WTC11 (cell line): ENCODE results near the gene MAP3K14. TPM values are rescaled to one million over a fixed set of nuclear protein-coding genes. Genes with fewer than 3 reads are reported as not detected.

Experiments
- ATAC-seq: fragments of 200-7000 bp; cut with Tn5 transposase; 2 replicates; pipeline ENCODE4 v1.10.0; 2021; ENCODE audit warnings: mild to moderate bottlenecking, moderate library complexity
- CTCF ChIA-PET: fragments of 300-600 bp; sonication (Branson Sonifier 250); formaldehyde crosslinking; loops from one replicate; lab custom pipeline; 2021; ENCODE audit warnings: antibody characterized with exemption; lab: Charles Lee
- POLR2A ChIA-PET: fragments of 350-600 bp; sonication (Branson Sonifier 250); formaldehyde crosslinking; loops from one replicate; lab custom pipeline; 2021; ENCODE audit warnings: antibody characterized with exemption; lab: Charles Lee
- DNase-seq: peaks from one replicate; pipeline ENCODE4 v3.0.0; 2021; ENCODE audit warnings: low spot score
- H3K27ac Mint-ChIP-seq: 2 replicates; pipeline ENCODE4 v1.8.0; 2021; ENCODE audit warnings: mixed read lengths
- H3K27me3 Mint-ChIP-seq: 2 replicates; pipeline ENCODE4 v1.8.0; 2021; ENCODE audit warnings: low read depth, mild to moderate bottlenecking, moderate library complexity, mixed read lengths
- H3K36me3 Mint-ChIP-seq: 2 replicates; pipeline ENCODE4 v1.8.0; 2021; ENCODE audit warnings: mixed read lengths
- H3K4me1 Mint-ChIP-seq: 2 replicates; pipeline ENCODE4 v1.8.0; 2022; ENCODE audit warnings: mixed read lengths
- H3K4me3 Mint-ChIP-seq: 2 replicates; pipeline ENCODE4 v1.8.0; 2021; ENCODE audit warnings: mild to moderate bottlenecking, moderate library complexity, mixed read lengths
- H3K9me3 Mint-ChIP-seq: 2 replicates; pipeline ENCODE4 v1.8.0; 2021; ENCODE audit warnings: mixed read lengths
- EMX1 ChIP-seq: fragments of 250-450 bp; sonication (Bioruptor Pico); IDR thresholded peaks from 2 replicates; pipeline ENCODE4 v1.8.0; 2021; ENCODE audit warnings: mild to moderate bottlenecking
- ESRRA ChIP-seq: sonication (generic); formaldehyde crosslinking; IDR thresholded peaks from 2 replicates; pipeline ENCODE4 v1.8.1; 2022; ENCODE audit warnings: mild to moderate bottlenecking, missing genetic modification reagents, borderline replicate concordance
- FOXK1 ChIP-seq: sonication (generic); formaldehyde crosslinking; IDR thresholded peaks from 2 replicates; pipeline ENCODE4 v1.8.0; 2022; ENCODE audit warnings: mild to moderate bottlenecking, moderate library complexity, missing genetic modification reagents
- GTF2I ChIP-seq: fragments of 250-450 bp; sonication (Bioruptor Pico); conservative IDR thresholded peaks from 2 replicates; pipeline ENCODE4 v1.4.0; 2021; ENCODE audit warnings: mild to moderate bottlenecking
- KAT7 ChIP-seq: sonication (generic); formaldehyde crosslinking; IDR thresholded peaks from 2 replicates; pipeline ENCODE4 v1.8.1; 2023; ENCODE audit warnings: missing genetic modification reagents, mild to moderate bottlenecking, borderline replicate concordance
- MYBL2 ChIP-seq: sonication (generic); formaldehyde crosslinking; IDR thresholded peaks from 2 replicates; pipeline ENCODE4 v1.8.1; 2023; ENCODE audit warnings: mild to moderate bottlenecking, moderate library complexity, missing genetic modification reagents
- NR3C1 ChIP-seq: sonication (generic); formaldehyde crosslinking; conservative IDR thresholded peaks from 2 replicates; pipeline ENCODE4 v1.8.1; 2023; ENCODE audit warnings: low read depth, mild to moderate bottlenecking, missing genetic modification reagents
- PRRX2 ChIP-seq: fragments of 250-450 bp; sonication (Bioruptor Pico); IDR thresholded peaks from 2 replicates; pipeline ENCODE4 v1.8.0; 2021; ENCODE audit warnings: mild to moderate bottlenecking
- RELA ChIP-seq: sonication (generic); formaldehyde crosslinking; IDR thresholded peaks from 2 replicates; pipeline ENCODE4 v1.8.1; 2022; ENCODE audit warnings: missing genetic modification reagents, mild to moderate bottlenecking, borderline replicate concordance
- SMAD4 ChIP-seq: sonication (generic); formaldehyde crosslinking; IDR thresholded peaks from 2 replicates; pipeline ENCODE4 v1.8.0; 2022; ENCODE audit warnings: mild to moderate bottlenecking, missing genetic modification reagents
- SOX15 ChIP-seq: fragments of 250-450 bp; sonication (Bioruptor Pico); IDR thresholded peaks from 2 replicates; pipeline ENCODE4 v1.9.0; 2021; ENCODE audit warnings: mild to moderate bottlenecking
- TEAD4 ChIP-seq: sonication (generic); formaldehyde crosslinking; IDR thresholded peaks from 2 replicates; pipeline ENCODE4 v1.8.0; 2022; ENCODE audit warnings: mild to moderate bottlenecking, missing genetic modification reagents
- ZBTB21 ChIP-seq: sonication (generic); formaldehyde crosslinking; IDR thresholded peaks from 2 replicates; pipeline ENCODE4 v1.8.1; 2023; ENCODE audit warnings: mild to moderate bottlenecking, missing genetic modification reagents, borderline replicate concordance
- ZNF317 ChIP-seq: sonication (generic); formaldehyde crosslinking; IDR thresholded peaks from 2 replicates; pipeline ENCODE4 v1.8.1; 2023; ENCODE audit warnings: low read depth, mild to moderate bottlenecking, moderate library complexity, missing genetic modification reagents, borderline replicate concordance
- ZNF416 ChIP-seq: fragments of 250-450 bp; sonication (Bioruptor Pico); IDR thresholded peaks from 2 replicates; pipeline ENCODE4 v1.9.0; 2021; ENCODE audit warnings: mild to moderate bottlenecking, inconsistent platforms
- ZNF423 ChIP-seq: fragments of 250-450 bp; sonication (Bioruptor Pico); IDR thresholded peaks from 2 replicates; pipeline ENCODE4 v2.1.2; 2022; ENCODE audit warnings: mild to moderate bottlenecking, moderate library complexity
- total RNA-seq: library from RNA; stranded (reverse); gene quantifications from 3 replicates; pipeline ENCODE4 v1.2.3, GENCODE V29; 2021
- TF ChIP-seq, protein P1 (sequence below): fragments of 200-600 bp; IDR thresholded peaks from 2 replicates; pipeline ENCODE4 v1.8.0; 2022; ENCODE audit warnings: antibody characterized with exemption
- TF ChIP-seq, protein P2 (sequence below): fragments of 250-450 bp; sonication (Bioruptor Pico); IDR thresholded peaks from 2 replicates; pipeline ENCODE4 v1.9.0; 2021; ENCODE audit warnings: mild to moderate bottlenecking
- TF ChIP-seq, protein P3 (sequence below): fragments of 250-450 bp; sonication (Bioruptor Pico); IDR thresholded peaks from 2 replicates; pipeline ENCODE4 v2.1.2; 2022; ENCODE audit warnings: mild to moderate bottlenecking, moderate library complexity
- TF ChIP-seq, protein P4 (sequence below): fragments of 250-450 bp; sonication (Bioruptor Pico); IDR thresholded peaks from 2 replicates; pipeline ENCODE4 v1.9.0; 2021; ENCODE audit warnings: mild to moderate bottlenecking, borderline replicate concordance
- TF ChIP-seq, protein P5 (sequence below): sonication (generic); formaldehyde crosslinking; IDR thresholded peaks from 2 replicates; pipeline ENCODE4 v1.8.0; 2022; ENCODE audit warnings: mild to moderate bottlenecking, missing genetic modification reagents
- TF ChIP-seq, protein P6 (sequence below): sonication (generic); formaldehyde crosslinking; IDR thresholded peaks from 2 replicates; pipeline ENCODE4 v1.8.1; 2022; ENCODE audit warnings: missing genetic modification reagents, borderline replicate concordance
- TF ChIP-seq, protein P7 (sequence below): fragments of 250-450 bp; sonication (Bioruptor Pico); IDR thresholded peaks from 2 replicates; pipeline ENCODE4 v1.9.0; 2021; ENCODE audit warnings: moderate library complexity, mild to moderate bottlenecking, inconsistent platforms, borderline replicate concordance

The MAP3K14 gene
- total RNA-seq, 1 experiment from 2014 or later, result 4.0 TPM

DNA sequence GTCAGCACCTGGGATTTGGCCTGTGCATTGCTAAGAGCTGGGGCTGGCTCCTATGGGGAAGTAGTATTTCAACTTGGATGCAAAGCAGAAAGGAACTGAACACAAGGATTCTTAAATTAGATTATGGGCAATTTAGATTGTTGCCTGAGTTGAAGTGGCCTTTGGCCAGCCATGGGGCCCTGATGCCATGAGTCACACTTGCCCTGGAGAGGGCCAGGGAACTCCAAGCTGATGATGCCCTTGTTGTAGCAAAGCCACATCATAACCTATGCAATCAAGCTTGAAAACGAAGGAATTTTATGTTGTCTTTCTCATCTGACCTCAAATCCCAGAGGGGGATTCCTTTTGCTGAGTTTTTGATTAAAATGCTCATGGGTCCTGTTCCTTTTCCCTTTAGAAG is 51.0 kb downstream of the MAP3K14 start:
- H3K4me1 Mint-ChIP-seq, result peaks cover 9% of the 10 kb centered on the region; the same call in 1 of the 2 replicates
- POLR2A ChIA-PET, result no interaction called here
- no peak for TF ChIP-seq ZNF416
- no peak for TF ChIP-seq ZBTB21 (CRISPR knock-in tag)
- TF ChIP-seq ESRRA, result no peak
- no peak for TF ChIP-seq ZNF423 (CRISPR knock-in tag)
- TF ChIP-seq, protein P1, sequence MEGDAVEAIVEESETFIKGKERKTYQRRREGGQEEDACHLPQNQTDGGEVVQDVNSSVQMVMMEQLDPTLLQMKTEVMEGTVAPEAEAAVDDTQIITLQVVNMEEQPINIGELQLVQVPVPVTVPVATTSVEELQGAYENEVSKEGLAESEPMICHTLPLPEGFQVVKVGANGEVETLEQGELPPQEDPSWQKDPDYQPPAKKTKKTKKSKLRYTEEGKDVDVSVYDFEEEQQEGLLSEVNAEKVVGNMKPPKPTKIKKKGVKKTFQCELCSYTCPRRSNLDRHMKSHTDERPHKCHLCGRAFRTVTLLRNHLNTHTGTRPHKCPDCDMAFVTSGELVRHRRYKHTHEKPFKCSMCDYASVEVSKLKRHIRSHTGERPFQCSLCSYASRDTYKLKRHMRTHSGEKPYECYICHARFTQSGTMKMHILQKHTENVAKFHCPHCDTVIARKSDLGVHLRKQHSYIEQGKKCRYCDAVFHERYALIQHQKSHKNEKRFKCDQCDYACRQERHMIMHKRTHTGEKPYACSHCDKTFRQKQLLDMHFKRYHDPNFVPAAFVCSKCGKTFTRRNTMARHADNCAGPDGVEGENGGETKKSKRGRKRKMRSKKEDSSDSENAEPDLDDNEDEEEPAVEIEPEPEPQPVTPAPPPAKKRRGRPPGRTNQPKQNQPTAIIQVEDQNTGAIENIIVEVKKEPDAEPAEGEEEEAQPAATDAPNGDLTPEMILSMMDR, result no peak
- no peak for TF ChIP-seq SOX15 (CRISPR knock-in tag)
- TF ChIP-seq MYBL2 (CRISPR knock-in tag), result no peak
- TF ChIP-seq, protein P2, sequence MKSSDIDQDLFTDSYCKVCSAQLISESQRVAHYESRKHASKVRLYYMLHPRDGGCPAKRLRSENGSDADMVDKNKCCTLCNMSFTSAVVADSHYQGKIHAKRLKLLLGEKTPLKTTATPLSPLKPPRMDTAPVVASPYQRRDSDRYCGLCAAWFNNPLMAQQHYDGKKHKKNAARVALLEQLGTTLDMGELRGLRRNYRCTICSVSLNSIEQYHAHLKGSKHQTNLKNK (CRISPR knock-in tag), result no peak
- TF ChIP-seq SMAD4 (CRISPR knock-in tag), result no peak
- TF ChIP-seq, all 79 proteins: peak for 0
- ATAC-seq (no peak), DNase-seq (no peak)
- peaks cover 11% of the 10 kb centered on the region; the same call in 1 of the 2 replicates for H3K36me3 Mint-ChIP-seq
- H3K27ac Mint-ChIP-seq, result no peak overlapping the region
- peaks cover 7% of the 10 kb centered on the region for H3K27me3 Mint-ChIP-seq
- CTCF ChIA-PET, result interaction anchor here (1.2 to 4.1 kb wide), 10 partner anchors 9 to 163 kb away, joined by 3 to 17 read pairs (median 6); partner anchors contain the start of gene ACBD4
- H3K4me3 Mint-ChIP-seq, result no peak overlapping the region
- H3K9me3 Mint-ChIP-seq, result no peaks in the 10 kb centered on the region

DNA sequence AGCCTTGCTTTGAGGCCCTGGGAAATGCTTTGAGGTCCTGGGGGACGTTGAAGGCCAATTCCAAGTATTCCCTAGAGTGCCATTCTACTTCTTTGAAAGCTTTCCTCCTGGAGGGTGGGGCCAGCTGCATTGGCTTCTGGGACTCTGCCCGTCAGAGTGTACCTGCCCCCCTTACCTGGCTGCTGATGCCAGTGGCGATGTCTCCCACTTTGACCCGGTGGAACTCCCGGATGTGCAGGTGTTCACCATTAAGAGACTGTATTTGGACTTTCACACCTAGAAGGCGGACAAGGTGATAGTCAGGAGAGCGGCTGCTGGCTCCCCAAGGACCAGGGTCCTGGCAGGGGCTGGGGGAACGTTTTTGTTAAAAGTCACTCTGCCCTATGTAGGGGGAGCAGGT is 51.8 kb downstream of the MAP3K14 start:
- Mint-ChIP-seq H3K4me3 (no peak overlapping the region), H3K27ac (no peak overlapping the region), H3K9me3 (no peaks in the 10 kb centered on the region), H3K27me3 (peaks cover 13% of the 10 kb centered on the region), H3K4me1 (peaks cover 9% of the 10 kb centered on the region; the same call in 1 of the 2 replicates), H3K36me3 (peaks cover 11% of the 10 kb centered on the region; the same call in 1 of the 2 replicates)
- ChIA-PET POLR2A (no interaction called here), CTCF (interaction anchor here (1.7 to 4.1 kb wide), 4 partner anchors 8 to 29 kb away, joined by 4 to 16 read pairs (median 8); no protein-coding TSS in a partner anchor)
- DNase-seq (no peak), ATAC-seq (no peak)
- TF ChIP-seq TEAD4 (CRISPR knock-in tag), result no peak
- TF ChIP-seq GTF2I, result no peak
- no peak for TF ChIP-seq RELA (CRISPR knock-in tag)
- TF ChIP-seq NR3C1 (CRISPR knock-in tag), result no peak
- TF ChIP-seq, protein P3, sequence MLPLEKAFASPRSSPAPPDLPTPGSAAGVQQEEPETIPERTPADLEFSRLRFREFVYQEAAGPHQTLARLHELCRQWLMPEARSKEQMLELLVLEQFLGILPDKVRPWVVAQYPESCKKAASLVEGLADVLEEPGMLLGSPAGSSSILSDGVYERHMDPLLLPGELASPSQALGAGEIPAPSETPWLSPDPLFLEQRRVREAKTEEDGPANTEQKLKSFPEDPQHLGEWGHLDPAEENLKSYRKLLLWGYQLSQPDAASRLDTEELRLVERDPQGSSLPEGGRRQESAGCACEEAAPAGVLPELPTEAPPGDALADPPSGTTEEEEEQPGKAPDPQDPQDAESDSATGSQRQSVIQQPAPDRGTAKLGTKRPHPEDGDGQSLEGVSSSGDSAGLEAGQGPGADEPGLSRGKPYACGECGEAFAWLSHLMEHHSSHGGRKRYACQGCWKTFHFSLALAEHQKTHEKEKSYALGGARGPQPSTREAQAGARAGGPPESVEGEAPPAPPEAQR, result no peak
- no peak for TF ChIP-seq KAT7 (CRISPR knock-in tag)
- TF ChIP-seq EMX1 (CRISPR knock-in tag), result no peak
- TF ChIP-seq, protein P4, sequence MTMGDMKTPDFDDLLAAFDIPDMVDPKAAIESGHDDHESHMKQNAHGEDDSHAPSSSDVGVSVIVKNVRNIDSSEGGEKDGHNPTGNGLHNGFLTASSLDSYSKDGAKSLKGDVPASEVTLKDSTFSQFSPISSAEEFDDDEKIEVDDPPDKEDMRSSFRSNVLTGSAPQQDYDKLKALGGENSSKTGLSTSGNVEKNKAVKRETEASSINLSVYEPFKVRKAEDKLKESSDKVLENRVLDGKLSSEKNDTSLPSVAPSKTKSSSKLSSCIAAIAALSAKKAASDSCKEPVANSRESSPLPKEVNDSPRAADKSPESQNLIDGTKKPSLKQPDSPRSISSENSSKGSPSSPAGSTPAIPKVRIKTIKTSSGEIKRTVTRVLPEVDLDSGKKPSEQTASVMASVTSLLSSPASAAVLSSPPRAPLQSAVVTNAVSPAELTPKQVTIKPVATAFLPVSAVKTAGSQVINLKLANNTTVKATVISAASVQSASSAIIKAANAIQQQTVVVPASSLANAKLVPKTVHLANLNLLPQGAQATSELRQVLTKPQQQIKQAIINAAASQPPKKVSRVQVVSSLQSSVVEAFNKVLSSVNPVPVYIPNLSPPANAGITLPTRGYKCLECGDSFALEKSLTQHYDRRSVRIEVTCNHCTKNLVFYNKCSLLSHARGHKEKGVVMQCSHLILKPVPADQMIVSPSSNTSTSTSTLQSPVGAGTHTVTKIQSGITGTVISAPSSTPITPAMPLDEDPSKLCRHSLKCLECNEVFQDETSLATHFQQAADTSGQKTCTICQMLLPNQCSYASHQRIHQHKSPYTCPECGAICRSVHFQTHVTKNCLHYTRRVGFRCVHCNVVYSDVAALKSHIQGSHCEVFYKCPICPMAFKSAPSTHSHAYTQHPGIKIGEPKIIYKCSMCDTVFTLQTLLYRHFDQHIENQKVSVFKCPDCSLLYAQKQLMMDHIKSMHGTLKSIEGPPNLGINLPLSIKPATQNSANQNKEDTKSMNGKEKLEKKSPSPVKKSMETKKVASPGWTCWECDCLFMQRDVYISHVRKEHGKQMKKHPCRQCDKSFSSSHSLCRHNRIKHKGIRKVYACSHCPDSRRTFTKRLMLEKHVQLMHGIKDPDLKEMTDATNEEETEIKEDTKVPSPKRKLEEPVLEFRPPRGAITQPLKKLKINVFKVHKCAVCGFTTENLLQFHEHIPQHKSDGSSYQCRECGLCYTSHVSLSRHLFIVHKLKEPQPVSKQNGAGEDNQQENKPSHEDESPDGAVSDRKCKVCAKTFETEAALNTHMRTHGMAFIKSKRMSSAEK (CRISPR knock-in tag), result no peak
- TF ChIP-seq, protein P5, sequence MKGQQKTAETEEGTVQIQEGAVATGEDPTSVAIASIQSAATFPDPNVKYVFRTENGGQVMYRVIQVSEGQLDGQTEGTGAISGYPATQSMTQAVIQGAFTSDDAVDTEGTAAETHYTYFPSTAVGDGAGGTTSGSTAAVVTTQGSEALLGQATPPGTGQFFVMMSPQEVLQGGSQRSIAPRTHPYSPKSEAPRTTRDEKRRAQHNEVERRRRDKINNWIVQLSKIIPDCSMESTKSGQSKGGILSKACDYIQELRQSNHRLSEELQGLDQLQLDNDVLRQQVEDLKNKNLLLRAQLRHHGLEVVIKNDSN (CRISPR knock-in tag), result no peak
- no peak for TF ChIP-seq PRRX2 (CRISPR knock-in tag)
- no peak for TF ChIP-seq ZNF317 (CRISPR knock-in tag)
- TF ChIP-seq FOXK1 (CRISPR knock-in tag), result no peak
- TF ChIP-seq, protein P6, sequence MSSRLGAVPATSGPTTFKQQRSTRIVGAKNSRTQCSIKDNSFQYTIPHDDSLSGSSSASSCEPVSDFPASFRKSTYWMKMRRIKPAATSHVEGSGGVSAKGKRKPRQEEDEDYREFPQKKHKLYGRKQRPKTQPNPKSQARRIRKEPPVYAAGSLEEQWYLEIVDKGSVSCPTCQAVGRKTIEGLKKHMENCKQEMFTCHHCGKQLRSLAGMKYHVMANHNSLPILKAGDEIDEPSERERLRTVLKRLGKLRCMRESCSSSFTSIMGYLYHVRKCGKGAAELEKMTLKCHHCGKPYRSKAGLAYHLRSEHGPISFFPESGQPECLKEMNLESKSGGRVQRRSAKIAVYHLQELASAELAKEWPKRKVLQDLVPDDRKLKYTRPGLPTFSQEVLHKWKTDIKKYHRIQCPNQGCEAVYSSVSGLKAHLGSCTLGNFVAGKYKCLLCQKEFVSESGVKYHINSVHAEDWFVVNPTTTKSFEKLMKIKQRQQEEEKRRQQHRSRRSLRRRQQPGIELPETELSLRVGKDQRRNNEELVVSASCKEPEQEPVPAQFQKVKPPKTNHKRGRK, result no peak
- TF ChIP-seq, protein P7, sequence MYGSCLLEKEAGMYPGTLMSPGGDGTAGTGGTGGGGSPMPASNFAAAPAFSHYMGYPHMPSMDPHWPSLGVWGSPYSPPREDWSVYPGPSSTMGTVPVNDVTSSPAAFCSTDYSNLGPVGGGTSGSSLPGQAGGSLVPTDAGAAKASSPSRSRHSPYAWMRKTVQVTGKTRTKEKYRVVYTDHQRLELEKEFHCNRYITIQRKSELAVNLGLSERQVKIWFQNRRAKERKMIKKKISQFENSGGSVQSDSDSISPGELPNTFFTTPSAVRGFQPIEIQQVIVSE (CRISPR knock-in tag), result no peak
